ENCODE measurements around the gene RNF31.

- no peak for TF ChIP-seq CTCF (IDR thresholded peaks at IDR 0.05)
- TF ChIP-seq RFX5 (IDR thresholded peaks at IDR 0.05) = no peak
- TF ChIP-seq HDAC2 (IDR thresholded peaks at IDR 0.05) = no peak
- TF ChIP-seq SMC3 (IDR thresholded peaks at IDR 0.05) = no peak
- no peak for TF ChIP-seq HOXB13 (CRISPR knock-in tag; IDR thresholded peaks at IDR 0.05; ENCODE audit: low read depth)
- TF ChIP-seq CBX2 (IDR thresholded peaks at IDR 0.05; ENCODE audit: borderline replicate concordance, low read depth) = no peak
- TF ChIP-seq EP300 (IDR thresholded peaks at IDR 0.05) = no peak
- no peak for TF ChIP-seq ELK1 (IDR thresholded peaks at IDR 0.05; ENCODE audit: low read depth, low read length)
- TF ChIP-seq EHMT2 (IDR thresholded peaks at IDR 0.05; ENCODE audit: low read depth) = no peak
- TF ChIP-seq MAZ (IDR thresholded peaks at IDR 0.05; ENCODE audit: borderline replicate concordance, low read depth, low read length) = no peak
- no peak for TF ChIP-seq JUNB (IDR thresholded peaks at IDR 0.05)
Observed at GRCh38 chr14:24108336-24108874, 38.9 kb upstream of the RNF31 start.
